Keratinocyte (primary cell): ENCODE measurements around the gene PNMA6F. TPM values are rescaled to one million over a fixed set of nuclear protein-coding genes. Genes with fewer than 3 reads are reported as not detected.

Experiments used
- DNase-seq: peaks from one replicate; pipeline ENCODE4 v3.0.0-alpha.2; 2011; ENCODE audit warnings: low read depth, missing footprints, low spot score
- FAIRE-seq: peaks from 2 replicates; lab custom pipeline; 2011; peaks lifted over from hg19 to GRCh38; lab: Jason Lieb, UNC
- H2AFZ ChIP-seq: 2 replicates; pipeline ENCODE4 v1.6.0; 2012; ENCODE audit warnings: low read length, control low read depth, inconsistent platforms; ENCODE audit not compliant: control insufficient read depth
- H3K27ac ChIP-seq: 2 replicates; pipeline ENCODE4 v1.5.1; 2011; ENCODE audit warnings: low read length; ENCODE audit not compliant: control insufficient read depth, insufficient read depth
- H3K27me3 ChIP-seq: 3 replicates; pipeline ENCODE4 v1.6.0; 2011; ENCODE audit warnings: low read length; ENCODE audit not compliant: control insufficient read depth, insufficient read depth; ENCODE audit errors: extremely low read depth
- H3K36me3 ChIP-seq, 2 experiments: 2 replicates in 1 of 2; 3 replicates in 1 of 2; pipeline ENCODE4 v1.5.1; 2011; ENCODE audit warnings: low read length in 2 of 2, mild to moderate bottlenecking in 1 of 2; ENCODE audit not compliant: control insufficient read depth in 2 of 2, insufficient read depth in 2 of 2; ENCODE audit errors: extremely low read depth in 1 of 2
- H3K4me1 ChIP-seq: 3 replicates; pipeline ENCODE4 v1.5.1; 2011; ENCODE audit warnings: low read length; ENCODE audit not compliant: control insufficient read depth, insufficient read depth; ENCODE audit errors: extremely low read depth
- H3K4me2 ChIP-seq: 3 replicates; pipeline ENCODE4 v1.6.0; 2011; ENCODE audit warnings: low read depth, low read length; ENCODE audit not compliant: control insufficient read depth, insufficient read depth; ENCODE audit errors: extremely low read depth
- H3K4me3 ChIP-seq, 3 experiments: fragments of 200-600 bp in 1 of 3; sonication (generic) in 1 of 3; 2 replicates in 2 of 3; 3 replicates in 1 of 3; pipeline ENCODE4 v1.5.1; 2011 to 2016; ENCODE audit warnings: low read length in 3 of 3, mild to moderate bottlenecking in 3 of 3, control low read depth in 2 of 3, inconsistent platforms in 1 of 3, low read depth in 1 of 3, mixed read lengths in 1 of 3, mixed run types in 1 of 3, moderate library complexity in 1 of 3; ENCODE audit not compliant: control insufficient read depth in 2 of 3, insufficient read depth in 2 of 3; ENCODE audit errors: extremely low read depth in 1 of 3
- H3K79me2 ChIP-seq: 2 replicates; pipeline ENCODE4 v1.6.0; 2012; ENCODE audit warnings: low read length; ENCODE audit not compliant: control insufficient read depth, insufficient read depth
- H3K9ac ChIP-seq: 3 replicates; pipeline ENCODE4 v1.6.0; 2011; ENCODE audit warnings: low read length; ENCODE audit not compliant: control insufficient read depth, insufficient read depth; ENCODE audit errors: extremely low read depth
- H3K9me1 ChIP-seq: 3 replicates; pipeline ENCODE4 v1.6.0; 2011; ENCODE audit warnings: low read length; ENCODE audit not compliant: control insufficient read depth, insufficient read depth; ENCODE audit errors: extremely low read depth
- H3K9me3 ChIP-seq: 2 replicates; pipeline ENCODE4 v1.5.1; 2012; ENCODE audit warnings: low read depth, low read length; ENCODE audit not compliant: control insufficient read depth
- H4K20me1 ChIP-seq: 3 replicates; pipeline ENCODE4 v1.6.0; 2011; ENCODE audit warnings: low read length; ENCODE audit not compliant: control insufficient read depth, insufficient read depth; ENCODE audit errors: extremely low read depth
- CTCF ChIP-seq, 3 experiments: IDR thresholded peaks in 1 of 3; conservative IDR thresholded peaks in 1 of 3; optimal IDR thresholded peaks in 1 of 3; 2 replicates in 2 of 3; 3 replicates in 1 of 3; pipeline versions ENCODE3 to v1.5.1; 2011; ENCODE audit warnings: low read length in 3 of 3, mild to moderate bottlenecking in 3 of 3, moderate library complexity in 2 of 3, control low read depth in 1 of 3, inconsistent platforms in 1 of 3; ENCODE audit not compliant: insufficient read depth in 2 of 3; ENCODE audit errors: extremely low read depth in 1 of 3
- EZH2 ChIP-seq: IDR thresholded peaks from one replicate; pipeline ENCODE4 v1.6.1; 2012; ENCODE audit warnings: inconsistent platforms, mild to moderate bottlenecking, low read length, moderate library complexity
- dilution Hi-C: fragments of 300-500 bp; cut with MboI; formaldehyde crosslinking; loops from one replicate; pipeline ENCODE4 v1.7.0; 2020; ENCODE audit warnings: low sequenced_read_pairs; ENCODE audit not compliant: extremely low pct_ligation_motif_present
- polyA plus RNA-seq, 5 experiments: library from polyadenylated mRNA; depleted of rRNA in 3 of 5; stranded (reverse) in 3 of 5; stranded (forward) in 1 of 5; unstranded in 1 of 5; fragments of >200 nt; gene quantifications; 1 replicate in 1 of 5; 2 replicates in 3 of 5; 3 replicates in 1 of 5; pipeline versions ENCODE4 v1.2.1 to v1.2.3, GENCODE V29; 2011 to 2012; ENCODE audit warnings: missing spikeins in 2 of 5, low read depth in 1 of 5, low replicate concordance in 1 of 5

The PNMA6F gene
- polyA plus RNA-seq, 1 donor (not counting 4 experiments of a cell fraction or from before 2014, with no cell fraction given), result not detected

GRCh38 chrX:153370293-153371055, 48.9 kb upstream of the PNMA6F start:
- FAIRE-seq, result no peak
- dilution Hi-C loops, result no loop called here
- no peaks in the 10 kb centered on the region for H3K9me1 ChIP-seq

GRCh38 chrX:153366878-153367538, 45.4 kb upstream of the PNMA6F start:
- H2AFZ ChIP-seq, result no peak overlapping the region

More at GRCh38 chrX:153370293-153371055, 48.9 kb upstream of the PNMA6F start:
- TF ChIP-seq CTCF (optimal IDR thresholded peaks at IDR 0.05 in 1 of 3, IDR thresholded peaks at IDR 0.05 in 1 of 3, conservative IDR thresholded peaks at IDR 0.05 in 1 of 3; ENCODE audit: extremely low read depth in 1 of 3, insufficient read depth in 2 of 3, low read length in 3 of 3), result no peak
- TF ChIP-seq EZH2, result no peak
- H4K20me1 ChIP-seq, result no peaks in the 10 kb centered on the region
- no peak overlapping the region for H3K4me2 ChIP-seq
- no peak overlapping the region for H2AFZ ChIP-seq
- H3K4me3 ChIP-seq, result no peak overlapping the region
- H3K4me1 ChIP-seq, result no peaks in the 10 kb centered on the region
- H3K27ac ChIP-seq, result no peak overlapping the region
- H3K9ac ChIP-seq, result no peak overlapping the region
- H3K79me2 ChIP-seq, result no peaks in the 10 kb centered on the region
- no peak for DNase-seq
- H3K27me3 ChIP-seq, result no peaks in the 10 kb centered on the region
- H3K9me3 ChIP-seq, result no peaks in the 10 kb centered on the region
- H3K36me3 ChIP-seq, result no peaks in the 10 kb centered on the region

More at GRCh38 chrX:153366878-153367538, 45.4 kb upstream of the PNMA6F start:
- Histone ChIP-seq H3K4me3 (no peak overlapping the region), H3K79me2 (no peaks in the 10 kb centered on the region), H3K9me1 (no peaks in the 10 kb centered on the region), H3K27ac (no peak overlapping the region), H4K20me1 (no peaks in the 10 kb centered on the region), H3K9me3 (no peaks in the 10 kb centered on the region), H3K36me3 (no peaks in the 10 kb centered on the region), H3K27me3 (no peaks in the 10 kb centered on the region), H3K9ac (no peak overlapping the region), H3K4me2 (no peak overlapping the region), H3K4me1 (no peaks in the 10 kb centered on the region)
- TF ChIP-seq CTCF (optimal IDR thresholded peaks at IDR 0.05 in 1 of 3, IDR thresholded peaks at IDR 0.05 in 1 of 3, conservative IDR thresholded peaks at IDR 0.05 in 1 of 3; ENCODE audit: extremely low read depth in 1 of 3, insufficient read depth in 2 of 3, low read length in 3 of 3), result no peak
- no peak for TF ChIP-seq EZH2
- FAIRE-seq, result no peak
- dilution Hi-C loops, result no loop called here
- no peak for DNase-seq
